Measurements from ENCODE around the gene ROMO1. TPM values are rescaled to one million over a fixed set of nuclear protein-coding genes. Genes with fewer than 3 reads are reported as not detected.
"Not testable (repeated sequence)": the region's sequence is repeated elsewhere in the genome, so short reads cannot be mapped to it uniquely, and the experiment has no call there.

Gene ROMO1
- total RNA-seq, 2 donors from 2014 or later, result 51.4 to 53.8 TPM

GRCh38 chr20:35706591-35707529 is 7.7 kb downstream of the ROMO1 start:
- peaks cover 43% of the 10 kb centered on the region for H3K4me1 Mint-ChIP-seq (ENCODE audit: low read depth)
- not testable (repeated sequence) for H3K4me3 Mint-ChIP-seq

GRCh38 chr20:35708502-35708901 is 9.3 kb downstream of the ROMO1 start:
- Mint-ChIP-seq H3K27me3 (ENCODE audit: low read depth) (no peaks in the 10 kb centered on the region), H3K9me3 (no peaks in the 10 kb centered on the region), H3K27ac (no peak overlapping the region), H3K4me1 (ENCODE audit: low read depth) (peaks cover 44% of the 10 kb centered on the region), H3K4me3 (no peak overlapping the region), H3K36me3 (ENCODE audit: insufficient read depth in 2 of 2) (peaks cover 8 to 65% of the 10 kb centered on the region in 2 donors)
- ATAC-seq (replicated peaks in 1 of 2) (no peak), DNase-seq (no peak)

More at GRCh38 chr20:35706591-35707529, 7.7 kb downstream of the ROMO1 start:
- not testable (repeated sequence) for DNase-seq; H3K27me3 Mint-ChIP-seq (ENCODE audit: low read depth); H3K27ac Mint-ChIP-seq; ATAC-seq (replicated peaks in 1 of 2); H3K9me3 Mint-ChIP-seq
- H3K36me3 Mint-ChIP-seq (ENCODE audit: insufficient read depth in 2 of 2), result peaks cover 6 to 66% of the 10 kb centered on the region in 2 donors

GRCh38 chr20:35709259-35709658 is 10.1 kb downstream of the ROMO1 start:
- Mint-ChIP-seq H3K27me3 (ENCODE audit: low read depth) (no peaks in the 10 kb centered on the region), H3K27ac (peak overlapping the region; percentile 87), H3K4me1 (ENCODE audit: low read depth) (peaks cover 45% of the 10 kb centered on the region), H3K4me3 (no peak overlapping the region), H3K9me3 (no peaks in the 10 kb centered on the region), H3K36me3 (ENCODE audit: insufficient read depth in 2 of 2) (peaks cover 11 to 63% of the 10 kb centered on the region in 2 donors)
- no peak for DNase-seq
- ATAC-seq (replicated peaks in 1 of 2), result no peak

GRCh38 chr20:35710039-35710438 is 10.8 kb downstream of the ROMO1 start:
- H3K27me3 Mint-ChIP-seq (ENCODE audit: low read depth), result no peaks in the 10 kb centered on the region
- H3K27ac Mint-ChIP-seq, result peak overlapping the region; percentile 92
- DNase-seq (no peak), ATAC-seq (replicated peaks in 1 of 2) (no peak)
- H3K4me1 Mint-ChIP-seq (ENCODE audit: low read depth), result peaks cover 51% of the 10 kb centered on the region
- H3K4me3 Mint-ChIP-seq, result no peak overlapping the region
- no peaks in the 10 kb centered on the region for H3K9me3 Mint-ChIP-seq
- peaks cover 10 to 58% of the 10 kb centered on the region in 2 donors for H3K36me3 Mint-ChIP-seq (ENCODE audit: insufficient read depth in 2 of 2)

- H3K4me3 Mint-ChIP-seq, result peak overlapping the region; percentile 51 to 71
- peaks cover 58% of the 10 kb centered on the region for H3K4me1 Mint-ChIP-seq (ENCODE audit: low read depth)
- ATAC-seq (replicated peaks in 1 of 2), result no peak
- H3K27me3 Mint-ChIP-seq (ENCODE audit: low read depth), result no peaks in the 10 kb centered on the region
- peaks cover 12 to 59% of the 10 kb centered on the region in 2 donors for H3K36me3 Mint-ChIP-seq (ENCODE audit: insufficient read depth in 2 of 2)
- H3K9me3 Mint-ChIP-seq, result no peaks in the 10 kb centered on the region
- no peak for DNase-seq
- H3K27ac Mint-ChIP-seq, result peak overlapping the region; percentile 92
Measured at GRCh38 chr20:35710884-35711587, 11.8 kb downstream of the ROMO1 start.

- Mint-ChIP-seq H3K4me3 (peak overlapping the region; percentile 51 to 71), H3K27me3 (ENCODE audit: low read depth) (no peaks in the 10 kb centered on the region), H3K9me3 (no peaks in the 10 kb centered on the region), H3K27ac (peak overlapping the region; percentile 92), H3K36me3 (ENCODE audit: insufficient read depth in 2 of 2) (peaks cover 12 to 56% of the 10 kb centered on the region in 2 donors), H3K4me1 (ENCODE audit: low read depth) (peaks cover 58% of the 10 kb centered on the region)
- DNase-seq, result no peak
- ATAC-seq (replicated peaks in 1 of 2), result peak; percentile 54 to 70
Measured at GRCh38 chr20:35711588-35712209, 12.5 kb downstream of the ROMO1 start.

GRCh38 chr20:35713120-35713519 is 13.9 kb downstream of the ROMO1 start:
- DNase-seq; H3K9me3 Mint-ChIP-seq; ATAC-seq (replicated peaks in 1 of 2); H3K27me3 Mint-ChIP-seq (ENCODE audit: low read depth): not testable (repeated sequence)
- H3K36me3 Mint-ChIP-seq (ENCODE audit: insufficient read depth in 2 of 2), result peaks cover 13 to 59% of the 10 kb centered on the region in 2 donors
- H3K27ac Mint-ChIP-seq, result peak overlapping the region; percentile 31
- peaks cover 65% of the 10 kb centered on the region for H3K4me1 Mint-ChIP-seq (ENCODE audit: low read depth)
- H3K4me3 Mint-ChIP-seq, result peak overlapping the region in 1 of 2 donors; percentile 39

- H3K27ac Mint-ChIP-seq, result peak overlapping the region; percentile 5
- H3K27me3 Mint-ChIP-seq (ENCODE audit: low read depth), result no peaks in the 10 kb centered on the region
- DNase-seq, result no peak
- H3K36me3 Mint-ChIP-seq (ENCODE audit: insufficient read depth in 2 of 2), result peaks cover 13 to 59% of the 10 kb centered on the region in 2 donors
- no peak overlapping the region for H3K4me3 Mint-ChIP-seq
- ATAC-seq (replicated peaks in 1 of 2), result no peak
- H3K4me1 Mint-ChIP-seq (ENCODE audit: low read depth), result peaks cover 63% of the 10 kb centered on the region
- H3K9me3 Mint-ChIP-seq, result no peaks in the 10 kb centered on the region
Measured at GRCh38 chr20:35714127-35714526, 14.9 kb downstream of the ROMO1 start.

GRCh38 chr20:35715652-35716051 is 16.4 kb downstream of the ROMO1 start:
- peak overlapping the region; percentile 2 for H3K27ac Mint-ChIP-seq
- H3K4me3 Mint-ChIP-seq, result no peak overlapping the region
- no peaks in the 10 kb centered on the region for H3K27me3 Mint-ChIP-seq (ENCODE audit: low read depth)
- peaks cover 17 to 63% of the 10 kb centered on the region in 2 donors for H3K36me3 Mint-ChIP-seq (ENCODE audit: insufficient read depth in 2 of 2)
- DNase-seq (no peak), ATAC-seq (replicated peaks in 1 of 2) (peak; percentile 6 to 7)
- no peaks in the 10 kb centered on the region for H3K9me3 Mint-ChIP-seq
- H3K4me1 Mint-ChIP-seq (ENCODE audit: low read depth), result peaks cover 63% of the 10 kb centered on the region

GRCh38 chr20:35716330-35716729 is 17.1 kb downstream of the ROMO1 start:
- Mint-ChIP-seq H3K27ac (peak overlapping the region; percentile 72), H3K36me3 (ENCODE audit: insufficient read depth in 2 of 2) (peaks cover 17 to 62% of the 10 kb centered on the region in 2 donors), H3K4me1 (ENCODE audit: low read depth) (peaks cover 61% of the 10 kb centered on the region), H3K4me3 (no peak overlapping the region), H3K9me3 (no peaks in the 10 kb centered on the region), H3K27me3 (ENCODE audit: low read depth) (no peaks in the 10 kb centered on the region)
- no peak for ATAC-seq (replicated peaks in 1 of 2)
- no peak for DNase-seq

- H3K4me3 Mint-ChIP-seq, result not testable (repeated sequence)
- peaks cover 24 to 66% of the 10 kb centered on the region in 2 donors for H3K36me3 Mint-ChIP-seq (ENCODE audit: insufficient read depth in 2 of 2)
Measured at GRCh38 chr20:35718321-35718720, 19.1 kb downstream of the ROMO1 start.

GRCh38 chr20:35718972-35719635 is 19.9 kb downstream of the ROMO1 start:
- Mint-ChIP-seq H3K4me3 (no peak overlapping the region), H3K4me1 (ENCODE audit: low read depth) (peaks cover 63% of the 10 kb centered on the region), H3K27ac (no peak overlapping the region), H3K36me3 (ENCODE audit: insufficient read depth in 2 of 2) (peaks cover 22 to 67% of the 10 kb centered on the region in 2 donors), H3K27me3 (ENCODE audit: low read depth) (no peaks in the 10 kb centered on the region), H3K9me3 (no peaks in the 10 kb centered on the region)
- DNase-seq (no peak), ATAC-seq (replicated peaks in 1 of 2) (peak in 1 of 2 donors; percentile 1)

More at GRCh38 chr20:35718321-35718720, 19.1 kb downstream of the ROMO1 start:
- H3K4me1 Mint-ChIP-seq (ENCODE audit: low read depth), result peaks cover 63% of the 10 kb centered on the region
- not testable (repeated sequence) for DNase-seq; H3K9me3 Mint-ChIP-seq; H3K27me3 Mint-ChIP-seq (ENCODE audit: low read depth); H3K27ac Mint-ChIP-seq
- peak in 1 of 2 donors; percentile 5 for ATAC-seq (replicated peaks in 1 of 2)
